ENCODE results near the gene INTS3. TPM values are rescaled to one million over a fixed set of nuclear protein-coding genes. Genes with fewer than 3 reads are reported as not detected.
"Not testable (repeated sequence)": the region's sequence is repeated elsewhere in the genome, so short reads cannot be mapped to it uniquely, and the experiment has no call there.

The INTS3 gene
- total RNA-seq, 4 donors from 2014 or later, result 24.3 to 75.1 (median 42.4) TPM

DNA sequence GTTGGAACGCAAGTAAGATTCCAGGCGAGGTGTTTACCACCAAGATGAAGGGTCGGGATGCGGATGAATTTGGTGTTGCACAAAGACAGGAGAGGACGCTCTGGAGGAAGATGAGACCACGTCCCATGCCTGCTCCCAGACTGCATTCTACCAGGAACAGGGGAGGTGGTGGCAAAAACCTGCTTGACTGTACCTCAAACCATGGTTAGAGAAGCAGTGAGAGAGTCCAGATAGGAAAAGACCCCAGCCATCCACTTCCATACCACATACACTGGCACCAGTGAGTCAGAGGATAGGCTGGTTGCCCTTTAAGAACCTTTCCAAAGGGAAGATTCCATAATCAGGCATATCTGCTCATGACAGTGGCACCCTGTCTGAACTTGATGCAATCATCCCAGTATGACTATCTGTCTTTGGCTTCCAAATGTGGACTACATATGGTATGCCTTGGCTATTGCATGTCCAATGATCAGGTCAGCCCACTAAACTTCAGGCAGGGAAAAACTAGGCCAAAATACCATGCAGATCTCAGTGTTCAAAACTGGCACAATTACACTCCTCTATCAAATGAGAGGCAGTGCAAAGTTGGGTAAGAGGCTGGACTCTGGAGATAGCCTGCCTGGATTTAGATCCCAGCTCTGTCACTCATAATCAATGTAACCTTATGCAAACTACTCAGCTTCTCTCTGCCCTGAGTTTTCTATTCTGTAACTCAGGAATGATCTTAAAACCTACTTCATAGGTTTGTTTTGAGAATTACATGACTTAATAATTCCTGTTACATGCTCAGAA, 28.7 kb upstream of the INTS3 start:
- H3K9me3 ChIP-seq, result no peaks in the 10 kb centered on the region
- H3K36me3 ChIP-seq, result no peaks in the 10 kb centered on the region
- no peak for TF ChIP-seq POLR2A (IDR thresholded peaks at IDR 0.05)
- no peak overlapping the region for H3K4me3 ChIP-seq
- H3K4me1 ChIP-seq, result no peaks in the 10 kb centered on the region
- peak overlapping the region in 3 of 4 donors; percentile 22 to 84 (median 35) for H3K27ac ChIP-seq
- no peak for DNase-seq
- H3K27me3 ChIP-seq, result no peaks in the 10 kb centered on the region

DNA sequence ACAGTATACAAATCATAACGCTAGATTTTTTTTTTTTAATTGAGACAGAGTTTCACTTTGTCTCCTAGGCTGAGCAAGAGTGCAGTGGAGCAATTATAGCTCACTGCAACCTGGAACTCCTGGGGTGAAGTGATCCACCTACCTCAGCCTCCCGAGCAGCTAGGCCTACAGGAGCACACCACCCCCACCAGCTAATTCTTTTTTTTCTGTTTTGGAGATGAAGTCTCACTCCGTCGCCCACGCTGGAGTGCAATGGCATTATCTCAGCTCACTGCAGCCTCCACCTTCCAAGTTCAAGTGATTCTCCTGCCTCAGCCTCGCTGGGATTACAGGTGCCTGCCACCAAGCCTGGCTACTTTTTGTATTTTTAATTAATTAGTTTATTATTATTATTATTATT, 28.1 kb upstream of the INTS3 start:
- Histone ChIP-seq H3K9me3 (no peaks in the 10 kb centered on the region), H3K27ac (no peak overlapping the region), H3K4me1 (no peaks in the 10 kb centered on the region), H3K27me3 (no peaks in the 10 kb centered on the region), H3K36me3 (no peaks in the 10 kb centered on the region), H3K4me3 (no peak overlapping the region)
- TF ChIP-seq, protein P1, sequence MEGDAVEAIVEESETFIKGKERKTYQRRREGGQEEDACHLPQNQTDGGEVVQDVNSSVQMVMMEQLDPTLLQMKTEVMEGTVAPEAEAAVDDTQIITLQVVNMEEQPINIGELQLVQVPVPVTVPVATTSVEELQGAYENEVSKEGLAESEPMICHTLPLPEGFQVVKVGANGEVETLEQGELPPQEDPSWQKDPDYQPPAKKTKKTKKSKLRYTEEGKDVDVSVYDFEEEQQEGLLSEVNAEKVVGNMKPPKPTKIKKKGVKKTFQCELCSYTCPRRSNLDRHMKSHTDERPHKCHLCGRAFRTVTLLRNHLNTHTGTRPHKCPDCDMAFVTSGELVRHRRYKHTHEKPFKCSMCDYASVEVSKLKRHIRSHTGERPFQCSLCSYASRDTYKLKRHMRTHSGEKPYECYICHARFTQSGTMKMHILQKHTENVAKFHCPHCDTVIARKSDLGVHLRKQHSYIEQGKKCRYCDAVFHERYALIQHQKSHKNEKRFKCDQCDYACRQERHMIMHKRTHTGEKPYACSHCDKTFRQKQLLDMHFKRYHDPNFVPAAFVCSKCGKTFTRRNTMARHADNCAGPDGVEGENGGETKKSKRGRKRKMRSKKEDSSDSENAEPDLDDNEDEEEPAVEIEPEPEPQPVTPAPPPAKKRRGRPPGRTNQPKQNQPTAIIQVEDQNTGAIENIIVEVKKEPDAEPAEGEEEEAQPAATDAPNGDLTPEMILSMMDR (IDR thresholded peaks at IDR 0.05), result no peak
- TF ChIP-seq POLR2A (IDR thresholded peaks at IDR 0.05), result no peak
- no peak for DNase-seq

GRCh38 chr1:153705484-153705883, 22.4 kb upstream of the INTS3 start:
- H3K27ac ChIP-seq, result no peak overlapping the region
- H3K4me1 ChIP-seq, result no peaks in the 10 kb centered on the region
- no peak for DNase-seq
- H3K9me3 ChIP-seq, result no peaks in the 10 kb centered on the region
- no peaks in the 10 kb centered on the region for H3K27me3 ChIP-seq
- no peak overlapping the region for H3K4me3 ChIP-seq
- H3K36me3 ChIP-seq, result no peaks in the 10 kb centered on the region
- TF ChIP-seq, protein P1 (IDR thresholded peaks at IDR 0.05), result no peak
- TF ChIP-seq POLR2A (IDR thresholded peaks at IDR 0.05), result no peak

DNA sequence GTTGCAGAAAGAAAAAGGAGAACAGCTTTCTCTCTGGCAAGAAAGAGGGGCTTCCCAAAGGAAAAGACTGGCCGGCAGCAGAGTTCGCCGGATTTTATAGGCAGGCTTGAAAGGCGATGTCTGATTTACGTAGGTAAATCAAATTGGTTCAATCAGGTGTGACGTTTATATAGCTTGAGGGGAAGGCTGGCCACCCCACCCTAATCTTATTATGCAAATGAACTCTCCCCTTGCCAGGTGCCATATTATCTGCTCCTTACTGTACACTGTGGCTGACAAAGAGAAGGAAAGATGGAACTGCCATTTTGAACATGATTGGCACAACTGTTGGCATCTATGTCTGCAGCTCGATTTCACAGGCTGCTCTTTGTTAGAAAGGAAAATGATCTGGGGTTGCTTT, 16.8 kb upstream of the INTS3 start:
- no peaks in the 10 kb centered on the region for H3K4me1 ChIP-seq
- H3K36me3 ChIP-seq, result no peaks in the 10 kb centered on the region
- no peak overlapping the region for H3K27ac ChIP-seq
- H3K9me3 ChIP-seq, result no peaks in the 10 kb centered on the region
- no peak for DNase-seq
- no peaks in the 10 kb centered on the region for H3K27me3 ChIP-seq
- TF ChIP-seq POLR2A (IDR thresholded peaks at IDR 0.05), result no peak
- TF ChIP-seq, protein P1 (IDR thresholded peaks at IDR 0.05), result no peak
- H3K4me3 ChIP-seq, result no peak overlapping the region

GRCh38 chr1:153716211-153716610, 11.6 kb upstream of the INTS3 start:
- not testable (repeated sequence) for DNase-seq, H3K27ac ChIP-seq, H3K27me3 ChIP-seq, H3K4me3 ChIP-seq, H3K9me3 ChIP-seq, H3K36me3 ChIP-seq, H3K4me1 ChIP-seq

DNA sequence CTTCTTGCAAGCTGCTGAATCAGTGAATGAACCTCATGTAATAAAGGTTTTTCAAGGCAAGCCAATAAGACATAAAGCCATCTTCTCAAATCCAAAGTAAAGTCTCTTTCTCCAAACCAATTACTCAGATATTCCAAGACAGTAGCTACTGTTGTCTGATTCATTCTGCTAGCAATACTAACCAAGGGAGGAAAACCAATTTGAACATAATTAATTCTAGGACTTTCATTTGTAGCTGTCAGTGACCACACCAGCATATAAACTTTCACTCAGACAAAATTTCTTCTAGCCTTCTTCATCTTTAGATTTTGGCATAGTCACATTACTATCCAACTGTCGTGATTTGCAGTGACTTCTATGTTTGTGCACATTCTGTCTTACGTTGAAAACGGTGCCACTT, 10.5 kb upstream of the INTS3 start:
- no peak for TF ChIP-seq POLR2A (IDR thresholded peaks at IDR 0.05)
- TF ChIP-seq, protein P1 (IDR thresholded peaks at IDR 0.05), result no peak
- DNase-seq, result no peak
- no peaks in the 10 kb centered on the region for H3K9me3 ChIP-seq
- no peaks in the 10 kb centered on the region for H3K36me3 ChIP-seq
- H3K4me3 ChIP-seq, result no peak overlapping the region
- H3K27me3 ChIP-seq, result no peaks in the 10 kb centered on the region
- no peaks in the 10 kb centered on the region for H3K4me1 ChIP-seq
- no peak overlapping the region for H3K27ac ChIP-seq

- Histone ChIP-seq H3K27me3 (no peaks in the 10 kb centered on the region), H3K4me3 (no peak overlapping the region)
Measured at GRCh38 chr1:153723687-153724086, 4.2 kb upstream of the INTS3 start.

GRCh38 chr1:153724634-153725033, 3.2 kb upstream of the INTS3 start:
- not testable (repeated sequence) for DNase-seq, H3K27ac ChIP-seq, H3K27me3 ChIP-seq, H3K9me3 ChIP-seq, H3K4me3 ChIP-seq, H3K36me3 ChIP-seq
- H3K4me1 ChIP-seq, result peaks cover 0 to 16% (median 0%) of the 10 kb centered on the region in 4 donors

More at GRCh38 chr1:153723687-153724086, 4.2 kb upstream of the INTS3 start:
- no peak overlapping the region for H3K27ac ChIP-seq
- H3K36me3 ChIP-seq, result no peaks in the 10 kb centered on the region
- peaks cover 0 to 6% (median 0%) of the 10 kb centered on the region in 4 donors for H3K4me1 ChIP-seq
- H3K9me3 ChIP-seq, result no peaks in the 10 kb centered on the region
- TF ChIP-seq POLR2A (IDR thresholded peaks at IDR 0.05), result no peak
- TF ChIP-seq, protein P1 (IDR thresholded peaks at IDR 0.05), result no peak
- DNase-seq, result no peak
